Hepatocyte (in vitro differentiated cells): ENCODE measurements around the gene PTPRN2. TPM values are rescaled to one million over a fixed set of nuclear protein-coding genes. Genes with fewer than 3 reads are reported as not detected.
A peak's percentile ranks its signal among the peaks of the same experiment; 100 is the strongest.

Experiments used
- DNase-seq: peaks from one replicate; pipeline ENCODE4 v3.0.0-alpha.2; 2016; ENCODE audit warnings: low spot score
- H2AFZ ChIP-seq: fragments of 200-600 bp; sonication (generic); 2 replicates; pipeline ENCODE4 v1.6.0; 2016; ENCODE audit warnings: antibody characterized with exemption, mild to moderate bottlenecking
- H3K27ac ChIP-seq: fragments of 200-600 bp; sonication (generic); 2 replicates; pipeline ENCODE4 v1.5.1; 2016; ENCODE audit warnings: mild to moderate bottlenecking
- H3K27me3 ChIP-seq: fragments of 200-600 bp; sonication (generic); 2 replicates; pipeline ENCODE4 v1.6.1; 2016
- H3K36me3 ChIP-seq: fragments of 200-600 bp; sonication (generic); replicated peaks from 2 replicates; pipeline ENCODE4 v1.5.1; 2016; ENCODE audit warnings: low read depth; ENCODE audit not compliant: insufficient read depth
- H3K4me1 ChIP-seq: fragments of 200-600 bp; sonication (generic); 2 replicates; pipeline ENCODE4 v1.5.1; 2016; ENCODE audit warnings: mild to moderate bottlenecking, moderate library complexity; ENCODE audit not compliant: insufficient read depth
- H3K4me2 ChIP-seq: fragments of 200-600 bp; sonication (generic); 2 replicates; pipeline ENCODE4 v1.6.0; 2016
- H3K4me3 ChIP-seq: fragments of 200-600 bp; sonication (generic); 2 replicates; pipeline ENCODE4 v1.5.1; 2016; ENCODE audit warnings: mild to moderate bottlenecking
- H3K79me2 ChIP-seq: fragments of 200-600 bp; sonication (generic); 2 replicates; pipeline ENCODE4 v1.6.0; 2017; ENCODE audit warnings: mild to moderate bottlenecking
- H3K9me2 ChIP-seq: fragments of 200-600 bp; sonication (generic); replicated peaks from 2 replicates; pipeline ENCODE4 v1.6.0; 2017; ENCODE audit warnings: mild to moderate bottlenecking; ENCODE audit not compliant: insufficient read depth
- H3K9me3 ChIP-seq: fragments of 200-600 bp; sonication (generic); 2 replicates; pipeline ENCODE4 v1.5.1; 2016; ENCODE audit warnings: low read depth, mild to moderate bottlenecking
- H4K20me1 ChIP-seq: fragments of 200-600 bp; sonication (generic); 2 replicates; pipeline ENCODE4 v1.6.0; 2016; ENCODE audit warnings: mild to moderate bottlenecking; ENCODE audit not compliant: insufficient read depth, poor library complexity, severe bottlenecking
- EZH2 ChIP-seq: fragments of 200-600 bp; sonication (generic); IDR thresholded peaks from 2 replicates; pipeline ENCODE4 v1.6.1; 2016; ENCODE audit warnings: antibody characterized with exemption, mild to moderate bottlenecking, borderline replicate concordance
- EZH2phosphoT487 ChIP-seq: fragments of 200-600 bp; sonication (generic); IDR thresholded peaks from one replicate; pipeline ENCODE4 v1.6.1; 2018; ENCODE audit warnings: antibody characterized with exemption, mild to moderate bottlenecking, low read depth, moderate library complexity; ENCODE audit not compliant: unreplicated experiment, severe bottlenecking
- WGBS: methylation state at CpG from one replicate; pipeline ENCODE4 v1.1.6; 2016; ENCODE audit warnings: low lambda C conversion rate; ENCODE audit errors: missing lambda C conversion rate; 5-methylcytosine and 5-hydroxymethylcytosine counted together
- polyA plus RNA-seq: library from polyadenylated mRNA; unstranded; fragments of >200 nt; fragmentation: Nextera tagmentation; extraction: Ambion mirVana; gene quantifications from 2 replicates; pipeline ENCODE4 v1.2.1, GENCODE V29; 2016
- total RNA-seq: library from RNA; depleted of rRNA; stranded (reverse); fragments of >200 nt; gene quantifications from 2 replicates; pipeline ENCODE4 v1.2.3, GENCODE V29; 2014
- TF ChIP-seq, protein P1 (sequence below): fragments of 200-600 bp; sonication (generic); IDR thresholded peaks from 2 replicates; pipeline ENCODE4 v1.5.1; 2016; ENCODE audit warnings: antibody characterized with exemption, mild to moderate bottlenecking; ENCODE audit not compliant: poor library complexity

The PTPRN2 gene
- total and polyA plus RNA-seq, 2 experiments from 2014 or later: 2.1 to 3.3 TPM

DNA sequence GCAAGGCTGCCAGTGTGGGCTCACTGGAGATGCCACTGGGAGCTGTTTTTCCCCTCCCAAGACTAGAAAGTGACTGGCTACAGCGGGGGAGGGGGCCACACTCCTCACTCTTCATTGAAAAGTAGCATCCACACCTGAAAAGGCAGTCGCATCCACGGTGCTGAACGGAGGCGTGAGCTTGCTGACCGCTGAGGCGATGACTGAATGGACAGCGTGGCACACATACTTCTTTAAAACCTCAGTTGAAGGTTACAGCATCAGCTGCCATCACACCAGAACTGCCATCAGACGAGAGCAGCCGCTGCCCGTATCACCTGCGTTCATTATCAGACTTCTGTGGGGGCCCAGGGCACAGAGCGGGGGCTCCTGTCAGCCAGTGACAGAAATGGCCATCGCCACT lies 923.6 kb downstream of the PTPRN2 start:
- Histone ChIP-seq H3K36me3 (no peaks in the 10 kb centered on the region), H3K9me3 (no peaks in the 10 kb centered on the region), H3K79me2 (no peaks in the 10 kb centered on the region), H3K27me3 (no peaks in the 10 kb centered on the region), H3K4me3 (no peak overlapping the region), H3K4me2 (no peak overlapping the region), H3K27ac (no peak overlapping the region), H3K9me2 (no peaks in the 10 kb centered on the region), H4K20me1 (no peaks in the 10 kb centered on the region), H3K4me1 (no peaks in the 10 kb centered on the region), H2AFZ (no peak overlapping the region)
- 83% methylated on average over 14 of the region's 14 CpGs for WGBS
- TF ChIP-seq, protein P1, sequence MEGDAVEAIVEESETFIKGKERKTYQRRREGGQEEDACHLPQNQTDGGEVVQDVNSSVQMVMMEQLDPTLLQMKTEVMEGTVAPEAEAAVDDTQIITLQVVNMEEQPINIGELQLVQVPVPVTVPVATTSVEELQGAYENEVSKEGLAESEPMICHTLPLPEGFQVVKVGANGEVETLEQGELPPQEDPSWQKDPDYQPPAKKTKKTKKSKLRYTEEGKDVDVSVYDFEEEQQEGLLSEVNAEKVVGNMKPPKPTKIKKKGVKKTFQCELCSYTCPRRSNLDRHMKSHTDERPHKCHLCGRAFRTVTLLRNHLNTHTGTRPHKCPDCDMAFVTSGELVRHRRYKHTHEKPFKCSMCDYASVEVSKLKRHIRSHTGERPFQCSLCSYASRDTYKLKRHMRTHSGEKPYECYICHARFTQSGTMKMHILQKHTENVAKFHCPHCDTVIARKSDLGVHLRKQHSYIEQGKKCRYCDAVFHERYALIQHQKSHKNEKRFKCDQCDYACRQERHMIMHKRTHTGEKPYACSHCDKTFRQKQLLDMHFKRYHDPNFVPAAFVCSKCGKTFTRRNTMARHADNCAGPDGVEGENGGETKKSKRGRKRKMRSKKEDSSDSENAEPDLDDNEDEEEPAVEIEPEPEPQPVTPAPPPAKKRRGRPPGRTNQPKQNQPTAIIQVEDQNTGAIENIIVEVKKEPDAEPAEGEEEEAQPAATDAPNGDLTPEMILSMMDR: no peak
- TF ChIP-seq EZH2 (no peak), EZH2phosphoT487 (no peak)
- no peak for DNase-seq

DNA sequence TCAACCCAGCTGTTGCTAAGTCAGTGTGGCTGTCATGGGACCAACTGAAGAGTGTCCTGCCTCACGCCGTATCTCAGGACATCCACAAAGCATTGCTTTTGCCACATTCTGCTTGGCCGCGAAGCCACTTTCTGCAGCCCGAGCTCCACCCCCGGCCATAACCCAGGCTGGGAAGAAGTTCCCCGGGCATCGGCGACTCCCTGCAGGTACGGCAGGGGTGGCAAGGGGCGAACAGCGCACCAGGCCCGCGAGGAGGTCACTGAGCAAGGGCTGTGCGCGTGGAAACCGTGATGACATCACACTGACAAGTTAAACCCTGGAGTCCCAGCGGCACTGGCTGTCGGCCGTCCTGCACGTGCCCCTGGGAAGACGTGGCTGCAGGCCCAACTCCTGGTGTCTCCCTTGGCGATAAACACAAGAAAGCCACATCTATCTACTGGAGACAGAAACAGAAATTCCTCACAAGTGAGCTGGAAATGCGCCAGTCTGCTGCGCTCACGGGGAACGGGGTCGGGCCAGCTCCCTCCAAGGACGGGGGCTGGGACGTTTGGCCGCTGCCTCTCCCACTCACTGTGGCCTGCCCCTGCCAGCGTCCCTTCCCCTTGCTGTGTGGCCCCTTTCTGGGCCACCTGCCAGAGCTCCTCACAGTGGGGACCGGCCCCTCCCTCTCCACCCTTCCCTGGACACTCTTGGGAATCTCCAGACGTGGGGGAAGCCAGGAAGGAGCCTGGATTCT lies 924.5 kb downstream of the PTPRN2 start:
- H3K4me1 ChIP-seq: no peaks in the 10 kb centered on the region
- no peak overlapping the region for H3K4me2 ChIP-seq
- DNase-seq: peak; percentile 54
- no peaks in the 10 kb centered on the region for H3K36me3 ChIP-seq
- no peaks in the 10 kb centered on the region for H3K27me3 ChIP-seq
- TF ChIP-seq EZH2phosphoT487 (no peak), EZH2 (no peak)
- TF ChIP-seq, protein P1: no peak
- no peaks in the 10 kb centered on the region for H3K9me3 ChIP-seq
- H3K27ac ChIP-seq: no peak overlapping the region
- no peaks in the 10 kb centered on the region for H3K79me2 ChIP-seq
- H4K20me1 ChIP-seq: no peaks in the 10 kb centered on the region
- H3K9me2 ChIP-seq: no peaks in the 10 kb centered on the region
- no peak overlapping the region for H2AFZ ChIP-seq
- WGBS: 76% methylated on average over 34 of the region's 34 CpGs
- no peak overlapping the region for H3K4me3 ChIP-seq

DNA sequence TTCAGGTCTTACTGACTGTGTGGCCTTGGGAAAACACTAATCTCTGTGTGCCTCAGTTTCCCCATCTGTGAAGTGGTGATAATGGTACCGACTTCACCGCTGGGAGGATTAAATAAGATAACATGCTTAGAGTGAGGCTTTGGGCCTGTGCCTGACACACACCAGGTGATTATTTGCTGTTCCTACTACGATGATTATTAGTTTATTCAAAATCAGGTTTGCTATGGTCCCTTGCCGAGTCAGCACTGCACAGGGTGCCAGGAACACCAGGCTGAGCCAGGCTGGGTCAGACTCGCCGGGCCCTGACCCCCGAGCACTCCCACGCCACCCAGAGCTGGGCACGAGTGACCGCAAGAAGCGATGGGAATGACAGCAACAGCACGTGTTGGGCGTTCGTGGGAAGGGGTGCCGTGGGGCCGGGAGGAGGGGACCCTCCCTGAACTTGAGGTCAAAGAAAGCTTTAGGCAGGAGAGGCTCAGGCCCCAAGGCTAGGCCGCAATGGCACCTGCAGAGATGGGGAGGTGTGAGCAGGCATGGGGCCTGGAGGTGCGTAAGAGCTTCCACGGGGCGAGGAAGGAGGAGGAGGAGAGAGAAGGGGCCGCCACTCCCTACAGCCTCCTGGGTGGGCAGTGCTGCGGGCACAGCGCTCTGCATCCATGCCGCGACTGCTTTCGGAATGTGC lies 925.4 kb downstream of the PTPRN2 start:
- Histone ChIP-seq H3K9me3 (no peaks in the 10 kb centered on the region), H3K4me2 (no peak overlapping the region), H3K27me3 (no peaks in the 10 kb centered on the region), H3K4me1 (no peaks in the 10 kb centered on the region), H3K27ac (no peak overlapping the region), H3K4me3 (no peak overlapping the region), H4K20me1 (no peaks in the 10 kb centered on the region), H3K79me2 (no peaks in the 10 kb centered on the region), H3K9me2 (no peaks in the 10 kb centered on the region), H2AFZ (no peak overlapping the region), H3K36me3 (no peaks in the 10 kb centered on the region)
- no peak for DNase-seq
- TF ChIP-seq, protein P1: no peak
- TF ChIP-seq EZH2: no peak
- TF ChIP-seq EZH2phosphoT487: no peak
- 94% methylated on average over 22 of the region's 26 CpGs for WGBS
